ENCODE results near the gene RASAL3. TPM values are rescaled to one million over a fixed set of nuclear protein-coding genes. Genes with fewer than 3 reads are reported as not detected.

Gene RASAL3
- total RNA-seq, 1 donor from 2014 or later = not detected

GRCh38 chr19:15422296-15423075 lies 41.9 kb downstream of the RASAL3 start:
- Mint-ChIP-seq H3K4me3 (ENCODE audit: unreplicated experiment) (no peak overlapping the region), H3K27ac (ENCODE audit: unreplicated experiment) (no peak overlapping the region), H3K4me1 (ENCODE audit: unreplicated experiment) (peaks cover 14% of the 10 kb centered on the region), H3K36me3 (ENCODE audit: unreplicated experiment) (peaks cover 32% of the 10 kb centered on the region), H3K27me3 (ENCODE audit: unreplicated experiment) (no peaks in the 10 kb centered on the region), H3K9me3 (ENCODE audit: unreplicated experiment) (no peaks in the 10 kb centered on the region)
- no peak for DNase-seq (ENCODE audit: extremely low spot score, unreplicated experiment)
- no peak for TF ChIP-seq CTCF (IDR thresholded peaks at IDR 0.05)

GRCh38 chr19:15421721-15422260 lies 42.6 kb downstream of the RASAL3 start:
- peaks cover 25% of the 10 kb centered on the region for H3K36me3 Mint-ChIP-seq (ENCODE audit: unreplicated experiment)
- DNase-seq (ENCODE audit: extremely low spot score, unreplicated experiment) = no peak
- peaks cover 21% of the 10 kb centered on the region for H3K4me1 Mint-ChIP-seq (ENCODE audit: unreplicated experiment)
- no peak overlapping the region for H3K4me3 Mint-ChIP-seq (ENCODE audit: unreplicated experiment)
- no peak for TF ChIP-seq CTCF (IDR thresholded peaks at IDR 0.05)
- H3K27ac Mint-ChIP-seq (ENCODE audit: unreplicated experiment) = no peak overlapping the region
- no peaks in the 10 kb centered on the region for H3K27me3 Mint-ChIP-seq (ENCODE audit: unreplicated experiment)
- no peaks in the 10 kb centered on the region for H3K9me3 Mint-ChIP-seq (ENCODE audit: unreplicated experiment)

DNA sequence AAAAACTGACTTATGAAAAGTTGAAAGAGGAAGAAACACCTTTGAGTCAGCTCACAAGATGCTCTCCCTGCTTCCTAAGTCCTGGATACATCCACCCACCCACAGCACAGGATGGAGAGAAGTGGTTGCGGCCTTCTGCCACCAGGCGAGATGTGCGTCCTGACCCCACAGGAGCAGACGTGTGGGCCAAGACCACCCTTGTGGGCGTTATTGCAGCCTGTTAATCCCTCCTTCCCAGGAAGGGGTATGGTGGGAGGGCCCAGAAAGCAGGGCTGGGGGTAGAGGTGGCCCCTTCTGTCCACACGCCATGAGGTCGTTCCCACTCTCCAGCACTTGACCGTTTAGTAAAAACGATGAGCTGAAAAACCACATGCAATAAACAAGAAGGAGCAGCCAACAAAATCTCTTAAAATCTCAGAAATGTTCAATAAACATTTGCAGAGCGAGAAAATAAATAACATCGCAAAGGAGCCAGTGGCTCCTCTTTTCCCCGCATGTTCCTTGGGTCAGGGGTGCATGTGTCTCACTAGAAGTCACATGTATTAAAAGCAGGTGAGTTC lies 43.1 kb downstream of the RASAL3 start:
- no peak for DNase-seq (ENCODE audit: extremely low spot score, unreplicated experiment)
- Mint-ChIP-seq H3K27ac (ENCODE audit: unreplicated experiment) (no peak overlapping the region), H3K27me3 (ENCODE audit: unreplicated experiment) (no peaks in the 10 kb centered on the region), H3K4me3 (ENCODE audit: unreplicated experiment) (no peak overlapping the region), H3K9me3 (ENCODE audit: unreplicated experiment) (no peaks in the 10 kb centered on the region), H3K36me3 (ENCODE audit: unreplicated experiment) (peaks cover 21% of the 10 kb centered on the region), H3K4me1 (ENCODE audit: unreplicated experiment) (peaks cover 27% of the 10 kb centered on the region)
- no peak for TF ChIP-seq CTCF (IDR thresholded peaks at IDR 0.05)

- H3K4me1 Mint-ChIP-seq (ENCODE audit: unreplicated experiment) = peaks cover 33% of the 10 kb centered on the region
- peak overlapping the region; percentile 98 for H3K4me3 Mint-ChIP-seq (ENCODE audit: unreplicated experiment)
- TF ChIP-seq CTCF (IDR thresholded peaks at IDR 0.05) = peak; percentile 2
- DNase-seq (ENCODE audit: extremely low spot score, unreplicated experiment) = no peak
- no peaks in the 10 kb centered on the region for H3K9me3 Mint-ChIP-seq (ENCODE audit: unreplicated experiment)
- peak overlapping the region; percentile 84 for H3K27ac Mint-ChIP-seq (ENCODE audit: unreplicated experiment)
- H3K36me3 Mint-ChIP-seq (ENCODE audit: unreplicated experiment) = peaks cover 21% of the 10 kb centered on the region
- no peaks in the 10 kb centered on the region for H3K27me3 Mint-ChIP-seq (ENCODE audit: unreplicated experiment)
Observed at GRCh38 chr19:15419413-15420025, 44.8 kb downstream of the RASAL3 start.
